ENCODE data around the gene BLOC1S3. TPM values are rescaled to one million over a fixed set of nuclear protein-coding genes. Genes with fewer than 3 reads are reported as not detected.

Gene BLOC1S3
- total and polyA plus RNA-seq, 10 donors: 5.0 to 31.7 (median 16.4) TPM

DNA sequence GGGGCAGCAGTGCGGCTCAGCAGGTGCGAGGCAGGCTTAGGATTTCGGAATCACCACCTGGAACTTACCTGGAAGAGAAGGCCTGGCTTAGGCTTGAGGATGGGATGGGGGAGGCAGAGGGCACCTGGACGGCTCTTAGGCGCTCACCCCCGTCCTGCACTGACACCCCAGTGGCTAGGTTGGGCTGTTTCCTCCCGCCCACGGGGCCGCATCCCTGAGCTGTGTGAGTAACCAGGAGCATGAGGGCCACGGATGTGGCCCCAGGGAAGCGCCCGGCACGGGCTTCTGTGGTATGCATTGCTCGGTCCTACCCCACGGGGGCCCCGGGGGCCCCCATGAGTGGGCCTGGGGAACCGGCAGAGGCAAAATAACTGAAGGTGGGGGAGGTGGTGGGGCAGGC lies 15.4 kb upstream of the BLOC1S3 start:
- no peaks in the 10 kb centered on the region for H3K36me3 ChIP-seq
- peaks cover 0 to 39% (median 11%) of the 10 kb centered on the region in 7 donors for H3K27me3 ChIP-seq (replicated peaks in 1 of 7)
- no peak for DNase-seq
- 87 to 90% (median 88%) methylated on average over 11 to 17 of the region's 17 CpGs for WGBS, 5 donors
- H3K4me1 ChIP-seq: peaks cover 16 to 45% (median 30%) of the 10 kb centered on the region in 6 donors
- intact Hi-C loops (cut with DNase I; ENCODE audit: low total_unique reads): no loop called here
- no peaks in the 10 kb centered on the region for H3K9me3 ChIP-seq
- TF ChIP-seq POLR2A (IDR thresholded peaks at IDR 0.05) (no peak), POLR2AphosphoS5 (IDR thresholded peaks at IDR 0.05) (no peak)
- TF ChIP-seq, protein P1, sequence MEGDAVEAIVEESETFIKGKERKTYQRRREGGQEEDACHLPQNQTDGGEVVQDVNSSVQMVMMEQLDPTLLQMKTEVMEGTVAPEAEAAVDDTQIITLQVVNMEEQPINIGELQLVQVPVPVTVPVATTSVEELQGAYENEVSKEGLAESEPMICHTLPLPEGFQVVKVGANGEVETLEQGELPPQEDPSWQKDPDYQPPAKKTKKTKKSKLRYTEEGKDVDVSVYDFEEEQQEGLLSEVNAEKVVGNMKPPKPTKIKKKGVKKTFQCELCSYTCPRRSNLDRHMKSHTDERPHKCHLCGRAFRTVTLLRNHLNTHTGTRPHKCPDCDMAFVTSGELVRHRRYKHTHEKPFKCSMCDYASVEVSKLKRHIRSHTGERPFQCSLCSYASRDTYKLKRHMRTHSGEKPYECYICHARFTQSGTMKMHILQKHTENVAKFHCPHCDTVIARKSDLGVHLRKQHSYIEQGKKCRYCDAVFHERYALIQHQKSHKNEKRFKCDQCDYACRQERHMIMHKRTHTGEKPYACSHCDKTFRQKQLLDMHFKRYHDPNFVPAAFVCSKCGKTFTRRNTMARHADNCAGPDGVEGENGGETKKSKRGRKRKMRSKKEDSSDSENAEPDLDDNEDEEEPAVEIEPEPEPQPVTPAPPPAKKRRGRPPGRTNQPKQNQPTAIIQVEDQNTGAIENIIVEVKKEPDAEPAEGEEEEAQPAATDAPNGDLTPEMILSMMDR (IDR thresholded peaks at IDR 0.05 in 8 of 11, conservative IDR thresholded peaks at IDR 0.05 in 3 of 11): no peak
- H3K27ac ChIP-seq: no peak overlapping the region
- H3K4me3 ChIP-seq: no peak overlapping the region

DNA sequence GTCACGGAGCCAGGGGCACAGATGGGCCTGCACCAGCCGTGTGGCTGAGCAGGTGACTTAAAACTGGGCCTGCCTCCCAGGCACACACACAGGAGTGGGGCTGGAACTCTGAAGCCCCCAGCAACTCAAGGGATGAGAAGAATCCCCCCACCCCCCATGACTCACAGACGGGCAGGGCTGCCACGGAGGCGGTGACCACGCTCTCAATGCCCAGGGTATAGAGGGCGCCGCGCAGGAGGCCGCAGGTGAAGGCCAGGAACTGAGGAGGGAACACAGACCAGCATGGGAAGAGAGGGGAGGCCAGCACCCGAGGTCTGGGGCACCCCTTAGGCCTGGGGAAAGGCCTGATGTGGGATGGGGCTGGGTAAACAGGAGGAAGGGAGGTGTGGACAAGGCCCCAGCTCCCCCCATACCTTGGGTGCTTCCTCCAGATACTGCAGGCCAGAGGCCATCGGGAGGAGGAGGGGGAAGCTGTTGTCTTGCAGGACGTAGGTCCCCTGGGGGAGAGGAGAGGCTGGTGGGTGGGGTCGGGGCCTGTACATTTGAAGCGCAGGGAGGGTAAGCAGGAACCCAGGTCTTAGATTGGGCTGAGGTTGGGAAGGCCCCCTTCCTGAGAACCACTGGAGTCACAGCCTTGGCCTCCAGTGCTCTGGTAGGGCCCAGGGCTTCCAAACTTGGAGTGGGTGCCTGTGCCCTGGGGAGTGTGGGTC lies 14.7 kb upstream of the BLOC1S3 start:
- intact Hi-C loops (cut with DNase I; ENCODE audit: low total_unique reads): no loop called here
- Histone ChIP-seq H3K9me3 (no peaks in the 10 kb centered on the region), H3K4me1 (peaks cover 16 to 52% (median 36%) of the 10 kb centered on the region in 6 donors), H3K27ac (peak overlapping the region in 2 of 8 donors; percentile 9 to 30), H3K4me3 (peak overlapping the region in 1 of 8 donors; percentile 6), H3K36me3 (peaks cover 0 to 7% (median 0%) of the 10 kb centered on the region in 6 donors), H3K27me3 (replicated peaks in 1 of 7) (peaks cover 0 to 31% (median 4%) of the 10 kb centered on the region in 7 donors)
- DNase-seq: no peak
- 67 to 76% (median 70%) methylated on average over 13 to 15 of the region's 15 CpGs for WGBS, 5 donors
- TF ChIP-seq, protein P1 (IDR thresholded peaks at IDR 0.05 in 8 of 11, conservative IDR thresholded peaks at IDR 0.05 in 3 of 11): no peak
- TF ChIP-seq POLR2A (IDR thresholded peaks at IDR 0.05) (no peak), POLR2AphosphoS5 (IDR thresholded peaks at IDR 0.05) (no peak)

DNA sequence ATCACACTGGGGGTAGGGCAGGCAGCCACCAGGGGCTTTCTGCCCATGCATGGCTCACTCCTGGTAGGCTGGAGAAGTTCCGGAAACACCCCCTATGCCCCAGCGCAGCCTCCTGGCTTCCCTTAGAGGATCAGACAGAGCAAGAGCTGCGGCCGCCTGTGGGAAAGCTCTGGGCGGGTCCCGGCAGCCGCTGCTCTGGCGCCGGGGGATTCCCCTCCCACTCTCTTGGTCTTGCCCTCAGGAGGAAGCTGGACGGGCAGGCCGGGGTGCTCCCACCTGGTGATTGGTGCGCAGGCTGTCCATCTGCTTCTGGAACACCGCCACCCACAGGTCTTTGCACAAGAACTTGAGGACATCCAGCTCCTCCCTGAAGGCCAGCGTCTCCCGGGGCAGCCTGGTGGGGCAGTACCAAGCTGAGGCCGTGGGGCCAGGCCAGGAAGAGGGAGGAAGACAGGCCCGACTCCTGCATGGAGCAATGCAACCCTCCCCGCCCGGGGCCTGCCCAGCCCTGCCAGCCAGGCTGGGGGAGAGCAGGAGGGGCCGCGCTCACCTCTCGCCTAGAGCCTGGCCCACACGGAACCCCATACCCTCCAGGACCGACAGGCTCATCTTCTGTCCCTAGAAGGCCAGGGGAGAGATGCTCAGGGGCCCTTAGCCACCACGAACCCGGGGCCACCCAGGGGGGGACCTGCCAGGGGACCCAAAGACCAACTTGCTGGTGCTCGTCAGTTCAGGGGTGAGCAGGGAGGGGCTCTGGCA lies 13.8 kb upstream of the BLOC1S3 start:
- H3K9me3 ChIP-seq: no peaks in the 10 kb centered on the region
- peak overlapping the region in 1 of 8 donors; percentile 6 for H3K4me3 ChIP-seq
- 28 to 50% (median 33%) methylated on average over 3 to 27 of the region's 27 CpGs for WGBS, 5 donors
- TF ChIP-seq, protein P1 (IDR thresholded peaks at IDR 0.05 in 8 of 11, conservative IDR thresholded peaks at IDR 0.05 in 3 of 11): peak in 1 of 11 experiments; percentile 10
- TF ChIP-seq POLR2AphosphoS5 (IDR thresholded peaks at IDR 0.05) (peak in 2 of 3 donors; percentile 53 to 60), POLR2A (IDR thresholded peaks at IDR 0.05) (no peak)
- peak overlapping the region in 2 of 8 donors; percentile 9 to 30 for H3K27ac ChIP-seq
- H3K36me3 ChIP-seq: peaks cover 0 to 10% (median 0%) of the 10 kb centered on the region in 6 donors
- peaks cover 16 to 61% (median 42%) of the 10 kb centered on the region in 6 donors for H3K4me1 ChIP-seq
- DNase-seq: peak; percentile 88
- intact Hi-C loops (cut with DNase I; ENCODE audit: low total_unique reads): no loop called here
- H3K27me3 ChIP-seq (replicated peaks in 1 of 7): peaks cover 0 to 23% (median 4%) of the 10 kb centered on the region in 7 donors

Measured in spleen (tissue), 11 donors.